ENCODE measurements around the gene LYSMD3. TPM values are rescaled to one million over a fixed set of nuclear protein-coding genes. Genes with fewer than 3 reads are reported as not detected.

LYSMD3 gene
- total RNA-seq, 4 donors from 2014 or later: 12.4 to 16.0 (median 14.4) TPM

- peaks cover 0 to 4% (median 0%) of the 10 kb centered on the region in 3 donors for H3K36me3 ChIP-seq
- peak overlapping the region; percentile 89 to 98 (median 94) for H3K27ac ChIP-seq
- no peaks in the 10 kb centered on the region for H3K9me3 ChIP-seq
- DNase-seq (ENCODE audit: low spot score in 2 of 2): peak; percentile 23 to 59
- TF ChIP-seq EP300 (IDR thresholded peaks at IDR 0.05) (no peak), CTCF (IDR thresholded peaks at IDR 0.05) (peak; percentile 61 to 79 (median 73))
- H3K4me3 ChIP-seq: peak overlapping the region; percentile 64 to 92 (median 80)
- H3K4me1 ChIP-seq: peaks cover 0 to 37% (median 6%) of the 10 kb centered on the region in 4 donors
- 3 to 4% methylated on average over 13 of the region's 13 CpGs for WGBS, 2 donors
- no peaks in the 10 kb centered on the region for H3K27me3 ChIP-seq
Measured at GRCh38 chr5:90529939-90530677, 724 bp upstream of the LYSMD3 start.

- 3 to 5% methylated on average over 18 of the region's 18 CpGs for WGBS, 2 donors
- H3K27ac ChIP-seq: peak overlapping the region; percentile 89 to 98 (median 94)
- H3K9me3 ChIP-seq: no peaks in the 10 kb centered on the region
- H3K36me3 ChIP-seq: peaks cover 0 to 18% (median 0%) of the 10 kb centered on the region in 3 donors
- peak in 1 of 2 donors; percentile 11 for DNase-seq (ENCODE audit: low spot score in 2 of 2)
- peaks cover 0 to 37% (median 6%) of the 10 kb centered on the region in 4 donors for H3K4me1 ChIP-seq
- H3K27me3 ChIP-seq: no peaks in the 10 kb centered on the region
- TF ChIP-seq POLR2A (IDR thresholded peaks at IDR 0.05) (no peak), EP300 (IDR thresholded peaks at IDR 0.05) (no peak), CTCF (IDR thresholded peaks at IDR 0.05) (no peak)
- peak overlapping the region; percentile 64 to 92 (median 80) for H3K4me3 ChIP-seq
Measured at GRCh38 chr5:90528601-90529193, 687 bp downstream of the LYSMD3 start.

- Histone ChIP-seq H3K9me3 (no peaks in the 10 kb centered on the region), H3K27me3 (no peaks in the 10 kb centered on the region), H3K27ac (no peak overlapping the region), H3K4me1 (no peaks in the 10 kb centered on the region), H3K4me3 (no peak overlapping the region), H3K36me3 (peaks cover 0 to 45% (median 0%) of the 10 kb centered on the region in 3 donors)
- TF ChIP-seq CTCF (IDR thresholded peaks at IDR 0.05): no peak
- TF ChIP-seq POLR2A (IDR thresholded peaks at IDR 0.05): no peak
- no peak for TF ChIP-seq EP300 (IDR thresholded peaks at IDR 0.05)
- DNase-seq (ENCODE audit: low spot score in 2 of 2): no peak
- WGBS, 2 donors: 90 to 97% methylated on average over 7 of the region's 7 CpGs
Measured at GRCh38 chr5:90519081-90519480, 10.3 kb downstream of the LYSMD3 start.

GRCh38 chr5:90518661-90519060, 10.7 kb downstream of the LYSMD3 start:
- Histone ChIP-seq H3K4me3 (no peak overlapping the region), H3K4me1 (no peaks in the 10 kb centered on the region), H3K9me3 (no peaks in the 10 kb centered on the region), H3K36me3 (peaks cover 0 to 41% (median 0%) of the 10 kb centered on the region in 3 donors), H3K27ac (no peak overlapping the region), H3K27me3 (no peaks in the 10 kb centered on the region)
- no peak for TF ChIP-seq POLR2A (IDR thresholded peaks at IDR 0.05)
- no peak for TF ChIP-seq EP300 (IDR thresholded peaks at IDR 0.05)
- no peak for DNase-seq (ENCODE audit: low spot score in 2 of 2)

- no peak for DNase-seq (ENCODE audit: low spot score in 2 of 2)
- no peak overlapping the region for H3K4me3 ChIP-seq
- no peak overlapping the region for H3K27ac ChIP-seq
- H3K27me3 ChIP-seq: no peaks in the 10 kb centered on the region
- H3K9me3 ChIP-seq: no peaks in the 10 kb centered on the region
- H3K36me3 ChIP-seq: peaks cover 0 to 15% (median 0%) of the 10 kb centered on the region in 3 donors
- TF ChIP-seq POLR2A (IDR thresholded peaks at IDR 0.05) (no peak), EP300 (IDR thresholded peaks at IDR 0.05) (no peak), CTCF (IDR thresholded peaks at IDR 0.05) (no peak)
- whole genome bisulfite sequencing, 2 donors: 77 to 88% methylated on average over 3 of the region's 3 CpGs
- H3K4me1 ChIP-seq: no peaks in the 10 kb centered on the region
Measured at GRCh38 chr5:90514520-90514919, 14.9 kb downstream of the LYSMD3 start.
